ENCODE measurements around the gene KCNQ1.

The KCNQ1 gene

GRCh38 chr11:2760196-2760871 is 315.5 kb downstream of the KCNQ1 start:
- DNase-seq, result no peak

DNA sequence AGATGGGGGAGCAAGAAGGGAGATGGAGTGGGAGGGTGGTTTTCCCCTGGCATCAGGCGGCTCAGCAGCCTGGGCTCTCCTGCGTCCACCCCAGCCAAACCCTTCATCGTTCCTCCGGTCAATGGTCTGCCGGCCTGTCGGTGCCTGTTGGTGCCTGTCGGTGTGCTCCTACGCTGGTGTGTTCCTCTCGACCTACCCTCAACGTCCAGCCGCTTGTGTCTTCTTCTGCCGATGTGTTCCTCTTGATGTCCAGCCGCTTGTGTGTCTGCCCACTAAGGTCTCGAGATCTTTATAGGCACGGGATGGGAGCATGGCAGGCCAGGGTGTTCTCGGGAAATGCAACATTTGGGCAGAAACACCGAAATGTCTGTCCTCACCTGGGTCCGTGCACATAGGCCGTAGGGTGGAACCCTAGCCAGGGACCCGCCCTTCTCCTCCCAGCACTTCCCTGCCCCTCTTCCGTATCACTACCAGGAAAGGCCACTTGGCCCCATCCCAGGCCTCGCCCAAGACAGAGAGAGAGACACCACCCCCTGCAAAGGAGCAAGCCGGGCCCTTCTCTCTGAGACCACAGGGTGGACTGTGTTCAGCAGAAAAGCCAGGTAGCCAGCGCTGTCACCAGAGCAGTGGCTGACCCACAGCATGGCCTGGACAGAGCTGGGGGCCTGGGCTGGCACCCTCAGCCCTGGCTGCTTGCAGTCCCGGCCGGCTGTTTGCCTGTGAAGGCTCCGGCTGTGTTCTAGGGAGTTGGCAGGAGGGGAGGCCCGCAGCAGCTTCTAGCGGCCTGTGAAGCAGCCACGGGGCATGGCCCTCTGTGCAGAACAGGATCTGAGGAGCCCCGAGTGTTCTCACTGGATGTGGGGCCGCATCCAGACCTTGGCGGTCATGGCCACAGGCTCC is 316.6 kb downstream of the KCNQ1 start:
- DNase-seq, result no peak

DNA sequence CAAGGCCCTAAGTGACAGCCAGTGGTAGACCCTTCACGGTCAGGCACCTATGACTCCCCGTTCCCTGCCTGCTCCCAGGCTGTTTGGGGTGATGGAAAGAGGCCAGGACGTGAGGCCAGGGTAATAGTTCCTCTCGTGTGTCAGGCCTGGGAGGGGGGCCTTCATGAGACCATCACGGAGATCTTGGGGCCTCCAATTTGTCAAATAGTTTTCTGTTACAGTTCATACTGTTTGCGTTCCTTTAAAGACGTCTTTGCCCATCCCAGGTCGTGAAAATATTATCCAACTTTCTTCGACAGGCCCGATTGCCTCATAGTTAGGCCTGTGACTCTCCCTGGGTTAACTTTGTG is 317.2 kb downstream of the KCNQ1 start:
- DNase-seq, result no peak

DNA sequence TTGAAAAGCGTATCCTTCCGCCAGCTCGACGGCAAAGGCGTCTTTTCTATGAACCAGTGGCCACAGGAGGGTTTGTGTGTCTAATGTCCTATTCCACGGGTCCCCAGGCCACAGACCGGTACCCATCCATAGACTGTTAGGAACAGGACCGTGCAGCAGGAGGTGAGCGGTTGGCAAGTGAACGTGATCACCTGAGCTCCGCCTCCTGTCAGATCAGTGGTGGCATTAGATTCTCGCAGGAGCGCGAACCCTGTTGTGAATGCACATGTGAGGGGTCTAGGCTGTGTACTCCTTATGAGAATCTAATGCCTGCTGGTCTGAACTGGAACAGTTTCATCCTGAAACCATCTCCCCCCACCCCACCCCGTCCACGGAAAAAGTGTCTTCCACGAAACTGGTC is 317.6 kb downstream of the KCNQ1 start:
- DNase-seq, result no peak

DNA sequence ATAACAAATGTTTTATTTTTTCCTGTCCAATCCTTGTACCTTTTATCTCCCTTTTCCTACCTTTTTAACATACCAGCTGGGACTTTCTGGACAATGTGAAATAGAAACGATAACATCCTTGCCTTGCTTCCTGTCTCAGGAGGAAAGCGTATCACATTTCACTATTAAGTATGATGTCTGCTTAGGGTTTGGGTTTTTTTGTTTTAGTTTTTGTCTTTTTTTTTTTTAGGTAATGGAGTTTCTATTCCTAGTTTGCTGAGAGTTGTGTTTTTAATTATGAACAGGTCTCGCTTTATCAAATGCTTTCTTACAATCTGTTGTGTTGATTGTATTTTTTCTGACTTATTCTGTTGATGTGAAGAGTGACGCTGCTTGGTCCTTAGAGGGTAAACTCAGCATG is 319.2 kb downstream of the KCNQ1 start:
- DNase-seq, result no peak

- DNase-seq, result no peak
Observed at GRCh38 chr11:2765491-2765890, 320.7 kb downstream of the KCNQ1 start.

GRCh38 chr11:2766166-2766565 is 321.4 kb downstream of the KCNQ1 start:
- DNase-seq, result no peak

GRCh38 chr11:2767071-2767470 is 322.3 kb downstream of the KCNQ1 start:
- no peak for DNase-seq

GRCh38 chr11:2767801-2768200 is 323.0 kb downstream of the KCNQ1 start:
- DNase-seq, result no peak

GRCh38 chr11:2768471-2769408 is 323.9 kb downstream of the KCNQ1 start:
- peak; percentile 18 for DNase-seq

- DNase-seq, result no peak
Observed at GRCh38 chr11:2769409-2770095, 324.7 kb downstream of the KCNQ1 start.

DNA sequence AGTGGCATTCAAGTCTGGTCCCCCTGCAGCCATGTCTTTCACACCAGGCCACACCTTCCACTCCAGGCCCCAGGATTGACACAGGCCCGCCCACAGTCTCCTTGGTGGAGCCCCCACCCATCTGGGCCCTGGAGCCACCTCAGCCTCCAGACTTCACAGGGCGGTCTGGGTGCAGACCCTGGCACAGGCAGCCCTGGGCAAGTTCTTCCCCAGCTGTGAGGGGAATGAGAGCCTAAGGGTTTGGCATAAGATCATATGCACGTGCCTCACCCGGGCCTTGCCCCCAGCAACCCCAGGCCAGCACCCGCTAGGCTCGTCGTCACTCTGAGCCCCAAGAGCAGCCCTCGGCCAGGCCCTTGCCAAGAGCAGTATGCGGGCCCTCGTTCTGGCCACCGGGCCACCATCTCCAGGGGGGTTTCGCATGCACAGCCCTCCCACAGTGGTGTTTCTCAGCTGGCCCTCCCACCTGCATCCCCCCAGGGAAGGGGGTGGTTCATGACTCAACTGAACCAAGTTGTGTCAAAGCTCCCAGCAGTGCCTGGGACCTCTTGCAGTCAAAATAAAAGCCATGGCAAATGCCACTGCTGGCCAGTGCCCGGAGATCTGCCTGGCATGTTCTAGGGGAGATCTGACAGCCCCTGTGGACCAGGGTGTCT is 325.4 kb downstream of the KCNQ1 start:
- no peak for DNase-seq

DNA sequence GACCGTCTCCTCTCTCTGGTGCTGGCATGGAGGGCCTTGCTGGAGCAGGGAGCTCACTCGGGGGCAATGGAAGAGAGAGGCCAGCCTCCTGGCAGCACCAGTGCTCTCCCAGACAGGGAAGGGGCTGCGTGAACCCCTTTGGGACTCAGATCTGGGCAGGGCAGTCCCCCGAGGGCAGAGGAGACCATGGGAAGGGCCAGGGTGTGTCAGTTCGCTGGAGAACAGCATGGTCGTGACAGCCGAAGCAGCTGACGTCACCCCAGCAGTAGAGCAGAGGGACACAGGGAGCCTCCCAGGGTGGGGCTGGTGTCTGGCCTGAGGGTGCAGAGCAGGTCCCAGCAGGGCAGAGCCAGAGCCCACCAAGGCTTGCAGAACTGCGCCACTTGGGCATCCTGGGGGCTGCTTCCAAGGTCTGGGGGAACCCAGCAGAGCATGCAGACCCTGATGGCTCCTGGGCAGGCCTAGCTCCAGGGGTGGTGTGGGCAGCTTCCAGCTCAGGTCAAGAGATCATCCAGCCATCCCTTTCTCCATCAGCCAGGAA is 326.0 kb downstream of the KCNQ1 start:
- DNase-seq, result no peak

DNA sequence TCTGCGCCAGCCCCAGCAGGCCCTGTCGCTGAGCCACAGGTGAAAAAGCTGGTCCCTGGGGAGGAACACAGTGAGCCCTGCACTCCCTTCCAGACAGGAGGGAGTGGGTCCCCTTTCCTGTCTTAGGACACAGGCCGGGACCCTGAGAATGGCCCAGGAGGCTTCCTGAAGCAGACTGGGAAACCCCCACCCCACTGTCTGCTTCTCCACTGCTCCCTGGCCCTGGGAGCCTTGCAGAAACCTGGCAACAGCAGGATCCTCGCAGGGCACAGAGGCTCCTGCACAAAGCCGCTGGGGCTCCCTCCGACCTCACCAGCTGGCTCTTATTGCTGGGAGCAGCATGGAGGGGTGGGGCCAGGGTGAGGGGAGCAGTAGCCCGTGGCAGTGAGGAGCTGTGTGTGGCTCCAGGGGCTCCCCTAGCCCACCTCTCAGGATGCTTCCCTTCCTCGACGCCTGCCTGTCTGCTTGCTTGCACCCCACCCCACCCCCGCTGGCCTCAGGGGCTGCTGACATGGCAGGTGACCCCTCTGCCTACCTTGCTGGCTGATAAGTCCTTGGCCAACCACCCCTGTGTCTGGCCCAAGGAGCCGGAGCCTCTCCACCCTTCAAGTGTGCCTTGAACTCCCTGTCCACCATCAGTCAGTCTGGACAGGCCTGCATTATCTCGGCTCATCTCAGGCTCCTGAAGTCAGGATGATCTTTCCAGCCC is 327.1 kb downstream of the KCNQ1 start:
- DNase-seq, result no peak

DNA sequence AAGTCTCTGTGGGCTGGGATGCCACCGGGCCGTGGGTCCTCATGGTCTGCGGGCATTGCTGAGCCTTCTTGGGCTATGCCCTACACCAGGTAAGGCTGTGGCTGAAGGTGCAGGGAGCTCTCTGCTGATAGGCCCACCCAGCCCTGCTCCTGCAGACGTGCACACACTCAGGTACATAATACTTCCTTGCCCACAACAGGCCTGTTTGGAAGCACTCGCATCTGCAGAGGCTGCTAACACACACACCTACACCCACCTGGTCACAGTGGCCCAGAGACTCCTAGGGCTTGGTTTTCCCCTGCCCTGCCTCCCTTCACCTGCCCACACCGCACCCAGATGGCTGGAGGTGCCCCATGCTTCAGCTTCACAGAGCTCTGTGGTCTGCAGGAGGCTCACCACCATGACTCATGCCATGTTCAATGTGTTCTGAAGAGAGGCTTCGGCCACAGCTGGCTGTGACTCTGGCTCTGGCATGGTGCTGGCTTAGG is 327.8 kb downstream of the KCNQ1 start:
- DNase-seq, result peak; percentile 37

GRCh38 chr11:2774173-2775082 is 329.6 kb downstream of the KCNQ1 start:
- no peak for DNase-seq

DNA sequence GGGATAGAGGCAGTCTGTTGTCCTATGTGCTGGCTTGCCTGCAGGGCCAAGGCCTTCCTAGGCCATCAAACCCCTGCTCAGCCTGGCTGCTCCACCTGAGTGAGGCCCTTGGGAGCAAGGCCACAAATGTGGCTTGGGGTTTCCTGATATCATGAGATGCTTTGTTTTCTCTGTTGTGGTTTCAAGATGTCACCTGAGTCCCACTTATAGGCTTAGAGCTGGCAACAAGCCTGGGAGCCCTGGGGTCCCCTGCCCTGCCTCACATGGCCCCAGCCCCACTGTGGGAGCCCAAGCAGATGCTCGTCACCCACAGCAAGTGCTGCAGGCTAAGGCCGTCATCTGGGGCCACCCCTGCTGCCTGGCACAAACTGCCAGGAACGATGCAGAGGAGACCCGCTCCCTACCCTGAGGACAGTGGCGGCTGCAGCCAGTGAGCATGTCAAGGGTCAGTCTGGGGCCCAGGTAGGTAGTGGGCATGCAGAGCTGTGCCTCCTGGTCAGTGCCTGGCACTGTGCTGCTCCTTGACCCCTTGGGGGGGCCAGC is 330.3 kb downstream of the KCNQ1 start:
- DNase-seq, result no peak

DNA sequence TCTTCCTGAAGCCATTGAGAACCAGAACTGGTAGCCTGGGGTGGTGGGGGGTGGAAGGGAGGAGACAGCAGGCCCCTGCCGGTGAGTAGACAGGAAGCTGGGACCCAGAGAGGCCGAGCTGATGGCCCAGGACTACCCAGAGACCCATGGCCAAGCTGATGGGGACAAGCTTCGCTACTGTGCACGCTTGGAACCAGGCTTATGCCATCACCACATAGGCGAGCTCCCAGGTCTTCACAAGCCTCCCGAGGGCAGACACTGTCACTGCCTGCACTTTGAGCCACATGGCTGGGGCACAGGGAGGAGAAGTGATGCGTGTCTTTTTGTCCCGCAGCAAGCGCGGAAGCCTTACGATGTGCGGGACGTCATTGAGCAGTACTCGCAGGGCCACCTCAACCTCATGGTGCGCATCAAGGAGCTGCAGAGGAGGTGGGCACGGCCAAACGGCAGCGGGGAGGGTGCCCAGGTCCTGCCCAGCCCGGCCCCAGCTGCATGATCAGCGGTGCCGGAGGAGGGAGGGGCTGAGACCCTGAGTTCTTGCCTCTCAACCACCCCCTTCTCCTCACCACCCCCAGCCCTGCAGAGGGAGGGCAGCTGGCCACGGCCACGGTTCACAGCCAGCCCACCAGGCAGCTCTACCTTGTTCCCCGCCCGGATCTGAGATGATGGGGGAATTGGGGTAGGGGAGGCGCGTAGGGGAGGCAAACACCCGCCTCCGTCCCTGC is 331.0 kb downstream of the KCNQ1 start:
- no peak for DNase-seq
